ENCODE data around the gene NPIPA1.
"Not testable (repeated sequence)": the region's sequence is repeated elsewhere in the genome, so short reads cannot be mapped to it uniquely, and the experiment has no call there.

The NPIPA1 gene

DNA sequence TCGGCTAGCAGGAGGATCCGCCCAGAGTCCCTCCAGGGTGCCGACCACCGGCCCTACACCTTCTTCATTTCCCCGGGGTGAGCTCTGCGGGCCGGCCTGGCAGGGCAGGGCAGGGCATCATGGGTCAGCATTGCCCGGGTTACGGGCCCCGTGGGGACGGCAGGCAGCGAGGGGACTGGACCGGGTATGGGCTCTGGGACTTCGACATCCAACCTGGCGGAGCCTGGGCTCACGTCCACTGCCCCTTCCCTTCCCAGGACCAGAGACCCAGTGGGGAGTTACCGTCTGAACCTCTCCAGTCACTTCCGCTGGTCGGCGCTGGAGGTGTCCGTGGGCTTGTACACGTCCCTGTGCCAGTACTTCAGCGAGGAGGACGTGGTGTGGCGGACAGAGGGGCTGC lies 7.0 kb upstream of the NPIPA1 start:
- not testable (repeated sequence) for DNase-seq (ENCODE audit: low spot score)

DNA sequence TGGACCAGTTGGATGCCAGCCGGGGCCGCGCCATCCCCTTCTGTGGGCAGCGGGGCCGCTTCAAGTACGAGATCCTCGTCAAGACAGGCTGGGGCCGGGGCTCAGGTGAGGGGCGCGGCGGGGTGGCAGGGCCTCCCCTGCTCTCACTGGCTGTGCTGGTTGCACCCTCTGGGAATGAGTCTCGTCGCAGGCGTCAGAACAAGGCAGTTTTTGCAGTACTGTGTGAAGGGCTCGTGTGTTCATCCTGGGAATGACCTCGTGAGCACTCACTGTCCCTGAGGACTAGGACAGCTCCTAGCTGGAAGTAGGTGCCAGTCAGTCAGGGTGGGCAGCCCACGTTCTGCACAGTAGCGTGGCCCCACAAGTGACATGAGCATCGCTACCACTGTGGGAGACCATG lies 6.3 kb upstream of the NPIPA1 start:
- DNase-seq (ENCODE audit: low spot score): not testable (repeated sequence)

DNA sequence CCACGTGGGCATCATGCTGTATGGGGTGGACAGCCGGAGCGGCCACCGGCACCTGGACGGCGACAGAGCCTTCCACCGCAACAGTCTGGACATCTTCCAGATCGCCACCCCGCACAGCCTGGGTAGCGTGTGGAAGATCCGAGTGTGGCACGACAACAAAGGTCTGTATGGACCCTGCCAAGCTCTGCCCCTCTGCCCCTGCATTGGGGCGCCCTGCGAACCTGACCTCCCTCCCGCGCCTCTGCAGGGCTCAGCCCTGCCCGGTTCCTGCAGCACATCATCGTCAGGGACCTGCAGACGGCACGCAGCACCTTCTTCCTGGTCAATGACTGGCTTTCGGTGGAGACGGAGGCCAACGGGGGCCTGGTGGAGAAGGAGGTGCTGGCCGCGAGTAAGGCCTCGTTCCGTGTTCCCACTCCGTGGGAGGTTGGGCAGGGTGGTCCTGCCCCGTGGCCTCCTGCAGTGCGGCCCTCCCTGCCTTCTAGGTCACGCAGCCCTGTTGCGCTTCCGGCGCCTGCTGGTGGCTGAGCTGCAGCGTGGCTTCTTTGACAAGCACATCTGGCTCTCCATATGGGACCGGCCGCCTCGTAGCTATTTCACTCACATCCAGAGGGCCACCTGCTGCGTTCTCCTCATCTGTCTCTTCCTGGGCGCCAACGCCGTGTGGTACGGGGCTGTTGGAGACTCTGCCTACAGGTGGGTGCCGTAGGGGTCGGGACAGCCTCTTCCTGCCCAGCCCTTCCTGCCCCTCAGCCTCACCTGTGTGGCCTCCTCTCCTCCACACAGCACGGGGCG lies 4.5 kb upstream of the NPIPA1 start:
- DNase-seq (ENCODE audit: low spot score): not testable (repeated sequence)

DNA sequence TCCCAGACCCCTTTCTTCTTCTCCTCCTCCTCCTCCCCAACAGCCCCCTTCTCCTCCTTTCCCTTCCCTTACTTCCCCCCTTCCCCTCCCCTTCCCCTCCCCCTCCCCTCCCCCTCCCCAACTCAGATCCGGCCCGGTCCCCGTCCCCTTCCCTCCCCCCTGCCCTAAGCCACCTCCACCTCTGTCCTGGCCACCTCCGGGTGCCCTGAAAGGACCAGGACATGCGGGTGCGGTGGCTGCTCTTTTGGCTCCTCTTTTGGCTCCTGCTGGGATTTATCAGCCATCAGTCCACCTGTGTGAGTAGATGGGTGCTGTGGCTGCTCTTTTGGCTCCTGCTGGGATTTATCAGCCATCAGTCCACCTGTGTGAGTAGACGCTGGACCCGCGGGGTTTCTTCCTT lies 751 bp downstream of the NPIPA1 start:
- DNase-seq (ENCODE audit: low spot score): not testable (repeated sequence)

DNA sequence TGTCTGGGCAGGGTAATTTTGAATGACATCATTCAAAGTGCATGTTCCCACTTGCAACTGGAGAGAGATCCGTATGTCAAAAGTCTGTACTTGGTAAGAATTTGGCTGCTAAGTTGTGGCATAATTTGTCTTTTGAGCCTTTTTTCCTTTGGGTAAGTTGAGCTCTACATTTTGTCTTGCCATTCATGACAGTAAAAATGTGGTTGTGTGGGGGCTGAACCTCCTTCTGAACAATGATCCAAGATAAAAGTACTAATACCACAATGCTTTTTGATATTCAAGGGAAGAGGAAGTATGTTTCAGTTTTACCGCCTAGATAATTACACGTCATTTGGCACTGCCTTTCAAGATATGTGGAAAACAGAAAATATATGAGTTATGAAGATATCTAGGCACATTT lies 5.4 kb downstream of the NPIPA1 start:
- not testable (repeated sequence) for DNase-seq (ENCODE audit: low spot score)

DNA sequence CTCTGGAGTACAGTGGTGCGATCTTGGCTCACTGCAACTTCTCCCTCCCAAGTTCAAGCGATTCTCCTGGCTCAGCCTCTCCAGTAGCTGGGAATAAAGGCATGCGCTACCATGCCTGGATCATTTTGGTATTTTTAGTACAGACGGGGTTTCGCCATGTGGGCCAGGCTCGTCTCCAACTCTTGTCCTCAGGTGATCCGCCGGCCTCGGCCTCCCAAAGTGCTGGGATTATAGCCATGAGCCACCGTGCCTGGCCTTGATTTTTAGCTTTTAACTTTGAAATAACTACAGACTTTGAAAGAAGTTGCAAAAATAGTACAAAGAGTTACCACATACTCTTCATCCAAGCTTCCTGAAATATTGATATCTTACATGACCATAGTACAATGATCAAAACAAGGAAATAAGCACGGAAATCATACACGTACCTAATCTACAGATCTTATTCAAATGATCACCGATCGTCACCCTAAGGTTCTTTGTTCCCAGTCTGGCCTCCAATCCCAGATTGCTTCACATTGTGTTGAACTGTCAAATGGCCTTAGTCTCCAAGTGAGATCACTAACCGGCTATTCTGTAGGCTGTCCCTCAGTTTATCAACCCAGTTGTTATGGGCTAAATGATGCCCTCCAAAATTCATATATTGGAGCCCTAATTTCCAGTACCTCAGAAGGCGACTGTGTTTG lies 18.4 kb downstream of the NPIPA1 start:
- no peak for DNase-seq (ENCODE audit: low spot score)

DNA sequence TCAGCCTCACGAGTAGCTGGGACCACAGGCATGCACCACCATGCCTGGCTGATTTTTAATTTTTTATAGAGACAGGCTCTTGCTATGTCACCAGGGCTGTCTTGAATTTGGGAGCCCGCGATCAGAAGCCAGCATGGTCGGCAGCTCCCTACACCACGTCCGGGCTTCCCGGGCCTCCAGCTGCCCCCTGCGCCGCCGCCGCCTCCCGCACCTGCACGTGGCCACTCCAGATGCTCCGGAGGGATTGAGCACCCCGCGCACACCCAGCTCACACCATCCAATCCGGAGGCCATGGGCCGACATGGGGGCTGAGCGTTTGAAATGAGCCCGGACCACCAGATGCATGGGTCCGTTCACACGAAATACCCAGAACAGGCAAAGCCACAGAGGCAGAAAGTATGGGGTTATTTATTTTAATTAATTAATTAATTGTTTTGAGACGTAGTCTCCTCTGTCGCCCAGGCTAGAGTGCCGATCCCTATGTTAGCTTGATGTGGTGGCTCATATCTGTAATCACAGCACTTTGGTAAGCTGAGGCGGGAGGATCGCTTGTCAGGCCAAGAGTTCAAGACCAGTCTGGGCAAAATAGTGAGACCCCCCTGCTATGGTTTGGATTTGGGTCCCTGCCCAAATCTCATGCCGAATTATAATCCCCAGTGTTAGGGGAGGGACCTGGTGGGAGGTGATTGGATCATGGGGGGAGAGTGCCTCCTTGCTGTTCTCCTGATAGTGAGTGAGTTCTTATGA lies 20.5 kb downstream of the NPIPA1 start:
- no peak for DNase-seq (ENCODE audit: low spot score)

DNA sequence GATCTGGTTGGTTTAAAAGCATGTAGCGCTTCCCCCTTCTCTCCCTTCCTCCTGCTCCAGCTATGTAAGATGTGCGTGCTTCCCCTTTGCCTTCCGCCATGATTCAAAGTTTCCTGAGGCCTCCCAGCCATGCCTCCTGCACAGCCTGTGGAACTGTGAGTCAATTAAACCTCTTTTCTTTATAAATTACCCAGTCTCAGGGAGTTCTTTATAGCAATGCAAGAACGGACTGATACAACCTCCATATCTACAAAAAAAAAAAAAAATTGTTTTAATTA lies 21.0 kb downstream of the NPIPA1 start:
- no peak for DNase-seq (ENCODE audit: low spot score)

DNA sequence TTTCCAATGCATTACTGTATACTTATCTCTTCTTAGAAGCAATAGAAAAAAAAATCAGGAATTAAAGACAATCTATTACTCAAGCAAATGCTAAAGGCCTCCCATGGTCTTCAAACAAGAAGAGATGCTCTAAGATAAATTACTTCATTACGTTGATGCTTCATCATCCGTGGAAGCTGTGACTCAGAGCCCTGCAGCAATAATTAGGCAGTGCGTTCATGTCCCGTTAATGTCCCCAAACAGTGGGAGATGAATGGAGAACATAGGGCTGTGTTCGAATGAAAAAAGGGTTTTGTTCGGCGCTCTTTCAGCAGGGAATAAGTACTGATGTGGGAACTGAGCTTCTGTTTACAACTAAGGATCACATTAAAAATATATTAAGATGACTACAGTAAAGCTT lies 21.7 kb downstream of the NPIPA1 start:
- no peak for DNase-seq (ENCODE audit: low spot score)

DNA sequence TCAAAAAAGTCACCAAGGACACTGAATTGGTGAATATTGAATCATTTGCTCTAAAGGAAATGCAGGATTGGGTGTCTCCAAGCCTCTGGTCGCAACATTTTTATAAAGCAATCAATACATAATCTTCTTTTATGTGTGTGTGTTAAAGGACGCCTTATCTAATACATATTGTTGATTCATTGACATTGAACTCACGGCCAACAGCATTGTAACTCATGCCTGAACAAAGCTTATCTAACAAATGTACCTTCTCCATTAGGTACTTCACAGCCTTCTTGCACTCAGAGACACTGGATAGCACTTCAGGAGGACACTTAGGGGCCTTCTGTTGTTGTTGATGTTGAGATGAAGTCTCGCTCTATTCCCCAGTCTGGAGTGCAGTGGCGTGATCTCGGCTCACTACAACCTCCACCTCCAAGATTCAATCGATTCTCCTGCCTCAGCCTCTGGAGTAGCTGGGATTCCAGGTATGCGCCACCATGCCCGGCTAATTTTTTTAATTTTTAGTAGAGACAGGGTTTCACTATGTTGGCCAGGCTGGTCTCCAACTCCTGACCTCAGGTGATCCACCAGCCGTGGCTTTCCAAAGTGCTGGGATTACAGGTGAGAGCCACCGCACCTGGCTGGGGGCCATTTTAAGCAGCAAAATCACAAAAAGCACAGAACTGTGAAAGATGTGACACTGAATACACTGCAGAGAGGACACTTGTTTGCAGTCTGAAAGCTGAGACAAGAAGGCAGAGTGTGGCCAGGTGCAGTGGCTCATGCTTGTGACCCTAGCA lies 24.4 kb downstream of the NPIPA1 start:
- no peak for DNase-seq (ENCODE audit: low spot score)

DNA sequence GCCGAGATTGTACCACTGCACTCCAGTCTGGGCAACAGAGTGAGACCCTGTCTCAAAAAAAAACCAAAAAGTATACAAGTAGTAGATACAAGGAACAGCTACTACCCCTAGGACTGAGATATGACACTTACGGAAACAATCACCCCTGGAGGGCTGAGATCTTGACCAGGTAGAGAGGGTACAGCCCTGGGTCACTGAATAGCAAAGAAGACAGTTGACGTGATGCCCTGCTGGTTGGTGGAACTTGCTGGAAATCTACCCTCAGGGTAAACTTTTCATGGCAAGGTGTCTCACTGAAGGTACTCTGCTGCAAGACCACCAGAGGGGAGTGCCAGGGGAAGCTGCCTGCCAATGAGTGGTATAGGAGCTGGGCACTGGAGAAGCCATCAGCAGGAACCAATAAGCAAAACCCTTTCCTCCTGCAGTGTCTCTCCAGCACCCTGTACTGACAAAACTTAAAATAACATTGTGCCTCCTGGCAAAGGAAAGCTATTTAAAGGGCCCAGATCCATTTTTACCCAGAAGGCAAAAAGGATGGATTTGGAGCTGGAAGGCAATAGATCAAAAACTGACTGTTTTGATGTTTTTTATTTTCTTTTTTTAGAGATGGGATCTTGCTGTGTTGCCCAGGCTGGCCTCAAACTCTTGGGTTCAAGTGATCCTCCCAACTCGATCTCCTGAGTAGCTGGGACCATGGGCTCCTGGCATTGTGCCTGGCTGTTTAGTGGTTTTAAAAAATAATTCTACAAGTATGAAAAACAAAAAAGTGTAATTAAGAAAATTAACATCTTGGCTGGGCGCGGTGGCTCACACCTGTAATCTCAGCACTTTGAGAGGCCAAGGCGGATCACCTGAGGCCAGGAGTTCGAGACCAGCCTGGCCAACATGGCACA lies 26.3 kb downstream of the NPIPA1 start:
- no peak for DNase-seq (ENCODE audit: low spot score)

DNA sequence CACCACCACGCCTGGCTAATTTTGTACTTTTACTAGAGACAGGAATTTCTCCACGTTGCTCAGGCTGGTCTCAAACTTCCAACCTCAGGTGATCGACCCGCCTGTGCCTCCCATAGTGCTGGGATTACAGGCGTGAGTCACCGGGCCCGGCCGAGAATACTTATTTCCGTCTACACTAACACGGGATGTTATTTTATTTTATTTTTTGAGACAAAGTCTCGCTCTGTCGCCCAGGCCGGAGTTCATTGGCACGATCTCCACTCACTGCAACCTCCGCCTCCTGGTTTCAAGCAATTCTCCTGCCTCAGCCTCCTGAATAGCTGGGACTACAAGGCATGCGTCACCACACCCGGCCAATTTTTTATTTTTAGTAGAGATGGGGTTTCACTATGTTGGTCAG lies 28.1 kb downstream of the NPIPA1 start:
- DNase-seq (ENCODE audit: low spot score): no peak

DNA sequence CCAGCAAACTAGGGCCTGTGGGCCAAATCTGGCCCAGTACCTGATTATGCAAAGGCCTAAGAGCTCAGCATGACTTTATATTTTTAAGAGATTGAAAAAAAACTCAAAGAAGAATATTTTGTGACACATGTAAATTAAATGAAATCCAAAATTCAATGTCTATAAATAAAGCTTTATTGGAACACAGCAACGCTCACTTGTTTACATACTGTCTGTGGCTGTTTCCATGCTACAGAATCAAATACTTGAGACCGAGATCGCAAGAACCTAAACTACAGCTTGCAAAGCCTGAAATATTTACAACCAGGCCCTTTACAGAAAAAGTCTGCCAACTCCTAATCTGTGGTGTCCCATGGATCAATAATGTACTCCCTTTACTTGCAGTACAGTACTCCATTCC lies 32.6 kb downstream of the NPIPA1 start:
- not testable (repeated sequence) for DNase-seq (ENCODE audit: low spot score)

DNA sequence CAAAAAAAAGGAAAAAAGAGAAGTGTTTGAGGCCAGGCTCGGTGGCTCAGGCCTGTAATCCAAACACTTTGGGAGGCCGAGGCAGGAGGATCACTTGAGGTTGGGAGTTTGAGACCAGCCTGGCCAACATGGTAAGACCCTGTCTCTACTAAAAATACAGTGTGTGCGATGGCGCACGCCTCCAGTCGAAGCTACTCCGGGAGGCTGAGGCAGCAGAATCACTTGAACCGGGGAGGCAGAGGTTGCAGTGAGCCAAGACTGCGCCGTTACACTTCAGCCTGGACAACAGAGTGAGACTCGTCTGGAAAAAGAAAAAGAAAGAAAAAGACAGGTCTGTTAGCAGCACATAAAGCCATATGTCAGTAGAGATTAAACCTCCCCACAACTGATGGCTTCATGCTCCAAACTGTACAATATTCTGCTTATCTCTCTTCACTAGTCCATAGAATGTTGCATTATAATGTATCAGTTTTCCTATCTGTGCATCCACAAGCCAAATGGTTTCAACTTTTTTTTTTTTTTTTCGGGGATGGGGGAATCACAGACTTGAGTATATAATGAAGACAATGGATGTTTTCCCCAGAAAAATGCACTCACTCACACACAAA lies 34.5 kb downstream of the NPIPA1 start:
- not testable (repeated sequence) for DNase-seq (ENCODE audit: low spot score)

DNA sequence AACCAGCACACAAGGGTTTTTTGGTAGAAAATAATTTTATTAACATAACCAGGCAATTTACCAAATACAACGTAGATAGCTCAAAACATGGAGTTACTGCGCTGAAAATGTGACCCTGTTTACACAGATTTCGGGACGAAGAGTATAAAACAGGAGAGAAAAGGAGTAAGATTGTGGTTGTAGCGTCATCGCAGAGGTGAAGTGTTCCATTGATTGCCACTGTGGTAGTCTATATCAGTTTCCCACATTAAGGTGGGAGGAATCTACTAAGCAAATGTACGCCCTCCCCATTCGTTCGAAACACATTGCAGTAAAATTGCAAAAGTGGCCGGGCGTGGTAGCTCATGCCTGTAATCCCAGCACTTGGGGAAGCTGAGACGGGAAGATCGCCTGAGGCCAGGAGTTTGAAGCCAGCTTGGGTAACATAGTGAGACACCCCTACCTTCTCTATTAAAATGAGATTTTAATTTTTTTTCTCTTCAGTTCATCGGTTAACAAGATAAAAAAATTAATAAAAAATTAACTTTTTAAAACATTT lies 36.6 kb downstream of the NPIPA1 start:
- DNase-seq (ENCODE audit: low spot score): not testable (repeated sequence)

DNA sequence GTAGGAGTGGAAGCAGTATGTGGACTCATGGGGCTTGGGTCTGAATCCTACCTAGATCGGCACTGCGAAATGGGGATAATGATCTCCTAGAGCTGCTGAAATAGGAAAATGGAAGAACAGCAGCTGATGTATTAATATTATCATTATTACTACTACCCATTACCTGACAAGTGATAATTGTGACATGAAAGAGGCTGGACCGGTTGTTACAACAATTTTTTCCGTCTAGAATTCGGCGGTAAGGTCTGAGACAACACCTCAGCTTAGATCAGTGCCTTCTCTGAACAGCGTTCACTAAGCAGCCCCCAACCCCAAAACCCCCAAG lies 37.0 kb downstream of the NPIPA1 start:
- DNase-seq (ENCODE audit: low spot score): not testable (repeated sequence)

DNA sequence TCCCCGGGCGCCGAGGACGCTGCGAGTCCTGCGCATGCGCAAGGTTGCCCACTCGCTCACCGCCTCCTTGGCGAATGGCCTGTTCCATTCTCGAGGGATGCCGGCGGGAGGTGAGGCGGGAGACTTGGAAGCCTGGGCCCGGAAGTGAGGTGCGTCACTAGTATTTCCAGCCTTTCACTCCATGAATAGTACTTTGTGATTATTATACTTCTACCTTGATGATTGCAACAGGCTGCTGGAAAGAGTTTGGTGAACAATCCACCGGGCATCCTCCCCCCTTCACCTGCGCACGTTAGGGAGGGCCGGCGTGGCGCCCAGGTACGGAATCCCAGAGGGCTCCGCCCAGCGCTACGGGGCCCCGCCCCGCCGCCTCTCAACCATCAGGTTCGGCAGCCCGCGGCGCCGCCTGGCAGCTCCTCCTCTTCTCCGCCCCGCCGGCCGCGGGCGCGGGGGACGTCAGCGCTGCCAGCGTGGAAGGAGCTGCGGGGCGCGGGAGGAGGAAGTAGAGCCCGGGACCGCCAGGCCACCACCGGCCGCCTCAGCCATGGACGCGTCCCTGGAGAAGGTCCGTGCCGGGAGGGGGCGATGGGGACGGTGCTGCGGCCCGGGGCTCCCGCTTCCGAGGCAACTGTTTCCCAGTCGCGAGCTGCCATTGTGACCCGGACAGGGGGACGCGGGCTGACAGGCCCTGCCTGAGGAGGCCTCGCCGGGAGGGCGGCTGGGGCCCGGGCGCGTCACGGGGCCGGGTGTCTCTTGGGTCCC lies 37.6 kb downstream of the NPIPA1 start, which contains the start of gene PDXDC1:
PDXDC1 (plus strand) TSS at position 371 of the 762 bp plus-strand sequence; CDS start at position 545, 174 bp downstream.
- DNase-seq (ENCODE audit: low spot score): peak; percentile 95

DNA sequence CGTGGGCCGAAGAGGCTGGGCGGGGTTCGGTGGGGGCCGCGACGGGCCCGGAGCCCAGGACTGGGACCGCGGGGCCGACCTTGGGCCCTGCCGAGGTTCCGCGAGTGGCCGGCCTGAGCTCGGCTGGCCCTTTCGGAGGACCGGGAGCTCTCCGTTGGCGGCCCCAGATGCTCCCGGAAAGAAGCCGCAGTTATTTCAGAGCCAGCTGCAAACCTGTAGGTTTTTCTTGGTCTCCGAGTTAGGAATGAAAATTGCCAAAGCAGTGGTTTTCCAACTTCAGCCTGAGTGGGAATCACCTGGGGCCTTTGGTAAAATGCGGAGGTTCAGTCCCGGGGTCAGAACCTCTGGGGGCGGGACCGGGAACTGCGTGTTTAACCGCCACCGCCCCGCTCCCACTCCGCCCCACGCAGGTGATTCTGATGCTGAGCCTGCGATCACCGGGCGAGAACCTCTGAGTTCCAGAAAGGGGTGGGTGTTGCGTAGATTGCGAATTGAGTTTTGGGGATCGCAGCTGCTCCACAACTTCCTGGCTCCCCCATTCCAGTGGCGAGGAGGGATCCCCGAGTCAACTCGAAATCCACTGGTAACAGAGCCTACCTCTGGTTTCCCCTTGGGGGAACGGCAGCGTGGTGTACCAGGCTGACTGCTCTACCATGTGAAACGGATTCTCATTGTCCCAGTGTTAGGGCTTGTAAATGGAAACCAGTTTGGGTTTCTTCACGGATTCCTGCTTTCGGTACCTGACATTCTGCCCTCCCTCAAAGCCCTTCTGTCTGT lies 38.4 kb downstream of the NPIPA1 start:
- DNase-seq (ENCODE audit: low spot score): not testable (repeated sequence)
